Skeletal muscle tissue (tissue), 4 donors: Measurements from ENCODE around the gene OXCT1. TPM values are rescaled to one million over a fixed set of nuclear protein-coding genes. Genes with fewer than 3 reads are reported as not detected.
A peak's percentile ranks its signal among the peaks of the same experiment; 100 is the strongest.
"Not testable (repeated sequence)": the region's sequence is repeated elsewhere in the genome, so short reads cannot be mapped to it uniquely, and the experiment has no call there.

Experiments used
- H3K27ac ChIP-seq: one replicate; pipeline ENCODE4 v1.7.0; 2013; ENCODE audit warnings: mild to moderate bottlenecking, low read depth, low read length, inconsistent platforms
- H3K27me3 ChIP-seq, 3 donors: one replicate each; pipeline ENCODE4 v1.7.0; 2013; ENCODE audit warnings: low read length in 3 of 3; ENCODE audit not compliant: control insufficient read depth in 3 of 3, insufficient read depth in 3 of 3
- H3K36me3 ChIP-seq, 3 donors: one replicate each; pipeline ENCODE4 v1.7.0; 2013; ENCODE audit warnings: low read length in 3 of 3; ENCODE audit not compliant: control insufficient read depth in 3 of 3, insufficient read depth in 3 of 3
- H3K4me1 ChIP-seq, 3 donors: one replicate each; pipeline ENCODE4 v1.7.0; 2013; ENCODE audit warnings: low read length in 3 of 3, mild to moderate bottlenecking in 3 of 3; ENCODE audit not compliant: control insufficient read depth in 3 of 3, insufficient read depth in 3 of 3
- H3K4me3 ChIP-seq, 3 donors: one replicate each; pipeline ENCODE4 v1.7.0; 2013; ENCODE audit warnings: low read length in 3 of 3
- H3K9ac ChIP-seq, 3 donors: one replicate each; pipeline ENCODE4 v1.7.0; 2013; ENCODE audit warnings: low read length in 3 of 3, mild to moderate bottlenecking in 3 of 3, moderate library complexity in 2 of 3, low read depth in 1 of 3
- H3K9me3 ChIP-seq, 3 donors: one replicate each; pipeline ENCODE4 v1.7.0; 2013; ENCODE audit warnings: low read length in 3 of 3; ENCODE audit not compliant: control insufficient read depth in 3 of 3
- total RNA-seq: library from RNA; depleted of rRNA; stranded (reverse); fragments of >200 nt; gene quantifications from one replicate; pipeline ENCODE4 v1.2.3, GENCODE V29; 2014
- donor health status: Osteomylitis.

The OXCT1 gene
- total RNA-seq, 1 donor from 2014 or later, result 12.5 TPM

DNA sequence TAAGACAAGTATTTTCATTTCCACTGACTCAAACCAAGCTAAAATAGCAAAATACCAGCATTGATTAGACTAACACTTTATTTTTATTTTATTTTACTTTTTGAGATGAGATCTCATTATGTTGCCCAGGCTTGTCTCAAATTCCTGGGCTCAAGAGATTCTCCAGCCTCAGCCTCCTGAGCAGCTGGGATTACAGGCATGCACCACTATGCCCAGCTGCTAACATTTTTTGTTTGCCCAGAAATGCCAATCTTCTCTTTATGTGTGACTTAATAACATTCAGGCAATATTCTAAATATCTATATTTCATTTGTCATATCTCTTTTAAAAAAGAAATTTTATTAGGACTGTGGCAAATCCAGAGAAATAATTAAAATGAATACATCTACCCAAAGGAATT, 55.0 kb downstream of the OXCT1 start:
- Histone ChIP-seq H3K9ac (no peak overlapping the region), H3K4me1 (no peaks in the 10 kb centered on the region), H3K4me3 (no peak overlapping the region), H3K9me3 (no peaks in the 10 kb centered on the region), H3K36me3 (no peaks in the 10 kb centered on the region), H3K27ac (no peak overlapping the region), H3K27me3 (no peaks in the 10 kb centered on the region)

GRCh38 chr5:41814306-41814705, 55.9 kb downstream of the OXCT1 start:
- H3K4me1 ChIP-seq, H3K27ac ChIP-seq, H3K9me3 ChIP-seq, H3K9ac ChIP-seq, H3K27me3 ChIP-seq, H3K36me3 ChIP-seq, H3K4me3 ChIP-seq: not testable (repeated sequence)

- H3K9ac ChIP-seq, result no peak overlapping the region
- no peaks in the 10 kb centered on the region for H3K36me3 ChIP-seq
- H3K4me3 ChIP-seq, result no peak overlapping the region
- no peaks in the 10 kb centered on the region for H3K27me3 ChIP-seq
- H3K4me1 ChIP-seq, result no peaks in the 10 kb centered on the region
- H3K27ac ChIP-seq, result no peak overlapping the region
- no peaks in the 10 kb centered on the region for H3K9me3 ChIP-seq
Measured at GRCh38 chr5:41812156-41812555, 58.1 kb downstream of the OXCT1 start.

DNA sequence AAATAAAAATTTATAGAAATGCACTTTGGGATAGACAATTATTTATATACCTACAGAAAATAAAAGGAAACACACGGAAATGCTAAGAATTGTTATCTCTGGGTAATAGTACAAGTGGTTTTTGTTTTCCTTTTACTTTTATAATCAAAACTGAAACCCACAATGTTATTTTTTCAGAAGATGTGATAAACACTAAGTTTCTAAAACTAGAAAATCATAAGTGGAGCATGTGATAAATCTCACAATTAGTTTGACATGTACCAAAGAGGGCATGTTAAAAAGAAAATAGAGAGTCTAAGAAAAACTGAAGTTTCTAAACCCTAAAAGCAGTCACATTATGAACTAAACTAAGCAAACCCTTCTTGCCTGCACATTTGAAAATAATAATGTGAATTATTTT, 61.1 kb downstream of the OXCT1 start:
- Histone ChIP-seq H3K27me3 (no peaks in the 10 kb centered on the region), H3K36me3 (peaks cover 0 to 2% (median 0%) of the 10 kb centered on the region in 3 donors), H3K4me3 (no peak overlapping the region), H3K4me1 (no peaks in the 10 kb centered on the region), H3K27ac (no peak overlapping the region), H3K9me3 (no peaks in the 10 kb centered on the region), H3K9ac (no peak overlapping the region)

DNA sequence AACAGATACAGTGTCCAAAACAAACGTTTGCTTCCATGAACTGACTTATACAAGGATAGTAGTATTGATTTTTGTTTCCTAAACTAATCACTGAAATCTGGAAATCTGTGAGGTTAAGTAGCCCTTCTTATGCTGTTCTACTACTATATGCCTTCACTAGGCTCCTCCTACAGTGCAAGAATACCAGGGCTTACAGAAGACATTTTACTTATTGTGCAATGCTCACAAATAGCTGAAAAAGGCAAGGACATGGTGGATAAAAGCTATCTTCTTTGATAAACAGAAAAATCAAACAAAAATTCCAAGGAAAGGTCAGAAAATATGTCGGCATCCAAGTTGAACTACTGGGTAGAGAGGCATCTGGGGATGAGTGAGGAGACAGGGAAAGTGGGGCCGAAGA, 61.9 kb downstream of the OXCT1 start:
- Histone ChIP-seq H3K36me3 (peaks cover 0 to 2% (median 0%) of the 10 kb centered on the region in 3 donors), H3K9me3 (no peaks in the 10 kb centered on the region), H3K27ac (no peak overlapping the region), H3K4me1 (no peaks in the 10 kb centered on the region), H3K27me3 (no peaks in the 10 kb centered on the region), H3K9ac (no peak overlapping the region), H3K4me3 (no peak overlapping the region)

DNA sequence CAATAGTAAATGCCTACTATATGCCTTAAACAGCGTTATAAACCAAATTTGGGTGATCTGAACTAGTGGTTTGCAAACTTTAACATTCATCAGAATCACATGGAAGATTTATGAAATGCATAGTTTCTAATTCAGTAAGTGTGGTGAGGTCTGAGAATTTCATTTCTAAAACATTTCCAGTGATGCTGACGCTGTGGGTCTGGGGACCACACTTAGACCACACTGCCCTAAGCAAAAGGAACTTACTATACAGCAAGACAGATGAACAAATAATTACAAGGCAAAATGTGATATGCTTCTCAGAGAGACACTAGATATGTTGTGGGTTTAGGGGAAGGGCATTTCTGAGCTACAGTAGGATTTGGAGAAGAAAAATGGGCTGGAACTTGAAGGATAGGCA, 72.6 kb downstream of the OXCT1 start:
- no peaks in the 10 kb centered on the region for H3K36me3 ChIP-seq

GRCh38 chr5:41796061-41796460, 74.2 kb downstream of the OXCT1 start:
- no peaks in the 10 kb centered on the region for H3K36me3 ChIP-seq
- no peaks in the 10 kb centered on the region for H3K27me3 ChIP-seq
- H3K4me1 ChIP-seq, result peaks cover 6 to 13% (median 6%) of the 10 kb centered on the region in 3 donors
- H3K27ac ChIP-seq, result no peak overlapping the region
- H3K9me3 ChIP-seq, result no peaks in the 10 kb centered on the region
- H3K4me3 ChIP-seq, result no peak overlapping the region
- no peak overlapping the region for H3K9ac ChIP-seq

More for the DNA sequence above, 72.6 kb downstream of the OXCT1 start:
- Histone ChIP-seq H3K27me3 (no peaks in the 10 kb centered on the region), H3K9me3 (no peaks in the 10 kb centered on the region), H3K9ac (no peak overlapping the region), H3K27ac (no peak overlapping the region), H3K4me1 (peaks cover 6 to 13% (median 6%) of the 10 kb centered on the region in 3 donors), H3K4me3 (no peak overlapping the region)

GRCh38 chr5:41795125-41795524, 75.1 kb downstream of the OXCT1 start:
- Histone ChIP-seq H3K9ac (no peak overlapping the region), H3K36me3 (no peaks in the 10 kb centered on the region), H3K9me3 (no peaks in the 10 kb centered on the region), H3K27me3 (no peaks in the 10 kb centered on the region), H3K4me3 (no peak overlapping the region), H3K4me1 (peaks cover 6 to 13% (median 6%) of the 10 kb centered on the region in 3 donors), H3K27ac (peak overlapping the region; percentile 34)

GRCh38 chr5:41794471-41794870, 75.8 kb downstream of the OXCT1 start:
- Histone ChIP-seq H3K27ac (peak overlapping the region; percentile 34), H3K9ac (no peak overlapping the region), H3K27me3 (no peaks in the 10 kb centered on the region), H3K4me3 (no peak overlapping the region), H3K4me1 (peaks cover 6 to 13% (median 6%) of the 10 kb centered on the region in 3 donors), H3K36me3 (no peaks in the 10 kb centered on the region), H3K9me3 (no peaks in the 10 kb centered on the region)

DNA sequence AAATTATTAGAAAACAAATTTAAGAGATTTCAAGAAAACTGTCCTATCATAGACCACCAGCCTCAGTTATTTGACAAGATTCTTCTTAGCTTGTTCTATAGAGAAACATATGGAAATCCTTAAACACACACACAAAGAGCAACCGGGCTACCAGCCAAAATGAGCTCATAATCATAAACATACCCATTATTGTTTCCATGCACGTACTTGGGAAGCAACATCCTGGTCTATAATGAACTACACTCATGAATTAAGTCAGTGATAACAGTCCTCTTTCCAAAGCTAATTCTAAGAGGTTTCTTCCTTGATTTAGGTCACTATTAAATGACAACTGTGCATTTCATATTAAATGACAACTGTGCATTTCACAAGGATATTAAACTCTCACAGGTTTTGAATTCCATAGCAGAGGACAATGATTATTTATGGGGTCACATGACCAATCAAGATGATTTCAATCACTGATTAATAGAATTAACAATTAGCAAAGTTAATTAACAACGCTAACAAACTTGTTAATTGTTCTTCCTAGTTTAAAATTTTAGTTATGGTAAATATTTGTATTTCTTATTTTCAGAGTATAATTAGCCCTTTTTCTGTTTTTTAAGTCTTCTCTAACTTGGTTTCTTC, 77.0 kb downstream of the OXCT1 start:
- H3K27me3 ChIP-seq, result no peaks in the 10 kb centered on the region
- no peaks in the 10 kb centered on the region for H3K9me3 ChIP-seq
- no peak overlapping the region for H3K9ac ChIP-seq
- peaks cover 6 to 13% (median 8%) of the 10 kb centered on the region in 3 donors for H3K4me1 ChIP-seq
- H3K27ac ChIP-seq, result no peak overlapping the region
- no peaks in the 10 kb centered on the region for H3K36me3 ChIP-seq
- no peak overlapping the region for H3K4me3 ChIP-seq
